Endothelial cell of umbilical vein (primary cell): ENCODE results near the gene GZF1. TPM values are rescaled to one million over a fixed set of nuclear protein-coding genes. Genes with fewer than 3 reads are reported as not detected.

ENCODE experiments used
- BruUV-seq: library from RNA; stranded (reverse); fragments of 400-500 nt; replicated peaks from 2 replicates; lab custom pipeline; 2021; lab: Mats Ljungman, UMichigan
- CTCF ChIA-PET: fragments of 300-600, 350-600 bp; sonication (Branson Sonifier 250); formaldehyde crosslinking; loops from one replicate; lab custom pipeline; 2021; ENCODE audit warnings: antibody characterized with exemption, inconsistent platforms; lab: Charles Lee
- POLR2A ChIA-PET: fragments of 300-600, 350-600 bp; sonication (Branson Sonifier 250); formaldehyde crosslinking; loops from one replicate; lab custom pipeline; 2021; ENCODE audit warnings: antibody characterized with exemption, inconsistent platforms; lab: Charles Lee
- DNase-seq: peaks from one replicate; pipeline ENCODE4 v3.0.0-alpha.2; 2011; ENCODE audit warnings: low read depth, low spot score
- FAIRE-seq: peaks from 2 replicates; lab custom pipeline; 2011; peaks lifted over from hg19 to GRCh38; lab: Jason Lieb, UNC
- H2AFZ ChIP-seq: 2 replicates; pipeline ENCODE4 v1.6.0; 2012; ENCODE audit warnings: low read depth, low read length, control low read depth, inconsistent platforms
- H3K27ac ChIP-seq: 2 replicates; pipeline ENCODE4 v1.5.1; 2011; ENCODE audit warnings: low read depth, mild to moderate bottlenecking, control low read depth, low read length, moderate library complexity; ENCODE audit not compliant: insufficient read depth
- H3K27me3 ChIP-seq, 2 experiments: 2 replicates each; pipeline versions ENCODE4 v1.6.0 to v1.6.1; 2011; ENCODE audit warnings: low read length in 2 of 2, mixed read lengths in 1 of 2; ENCODE audit not compliant: control insufficient read depth in 2 of 2, insufficient read depth in 2 of 2
- H3K36me3 ChIP-seq, 2 experiments: 2 replicates in 1 of 2; 3 replicates in 1 of 2; pipeline ENCODE4 v1.5.1; 2011; ENCODE audit warnings: low read length in 2 of 2, mild to moderate bottlenecking in 1 of 2, moderate library complexity in 1 of 2; ENCODE audit not compliant: control insufficient read depth in 2 of 2, insufficient read depth in 2 of 2; ENCODE audit errors: extremely low read depth in 1 of 2
- H3K4me1 ChIP-seq: 3 replicates; pipeline ENCODE4 v1.5.1; 2011; ENCODE audit warnings: mild to moderate bottlenecking, low read length; ENCODE audit not compliant: control insufficient read depth, insufficient read depth; ENCODE audit errors: extremely low read depth
- H3K4me2 ChIP-seq: 2 replicates; pipeline ENCODE4 v1.6.1; 2011; ENCODE audit warnings: low read length, control low read depth, mixed read lengths; ENCODE audit not compliant: insufficient read depth
- H3K4me3 ChIP-seq, 3 experiments: fragments of 200-600 bp in 1 of 3; sonication (generic), shearing (Covaris generic) in 1 of 3; replicated peaks in 1 of 3; 2 replicates each; pipeline ENCODE4 v1.5.1; 2011 to 2016; ENCODE audit warnings: control low read depth in 3 of 3, low read length in 3 of 3, mild to moderate bottlenecking in 2 of 3, inconsistent platforms in 1 of 3, low read depth in 1 of 3, moderate library complexity in 1 of 3; ENCODE audit not compliant: insufficient read depth in 1 of 3
- H3K79me2 ChIP-seq: 2 replicates; pipeline ENCODE4 v1.6.0; 2012; ENCODE audit warnings: low read length, inconsistent platforms; ENCODE audit not compliant: control insufficient read depth, insufficient read depth
- H3K9ac ChIP-seq: replicated peaks from 2 replicates; pipeline ENCODE3; 2011; ENCODE audit warnings: low read length, control low read depth; ENCODE audit not compliant: insufficient read depth; ENCODE audit errors: extremely low read depth
- H3K9me1 ChIP-seq: replicated peaks from 3 replicates; pipeline ENCODE4 v1.6.0; 2011; ENCODE audit warnings: mild to moderate bottlenecking, low read length; ENCODE audit not compliant: control insufficient read depth, insufficient read depth; ENCODE audit errors: extremely low read depth
- H3K9me3 ChIP-seq: replicated peaks from 2 replicates; pipeline ENCODE4 v1.5.1; 2012; ENCODE audit warnings: low read length, inconsistent platforms; ENCODE audit not compliant: control insufficient read depth, insufficient read depth
- H4K20me1 ChIP-seq: replicated peaks from 2 replicates; pipeline ENCODE3; 2011; ENCODE audit warnings: mild to moderate bottlenecking, low read length; ENCODE audit not compliant: control insufficient read depth, insufficient read depth; ENCODE audit errors: extremely low read depth
- CTCF ChIP-seq, 2 donors: IDR thresholded peaks; 1 replicate in 1 of 2; 2 replicates in 1 of 2; pipeline ENCODE4 v1.5.1; 2011; ENCODE audit warnings: low read length in 2 of 2, mild to moderate bottlenecking in 2 of 2, moderate library complexity in 2 of 2, control low read depth in 1 of 2, inconsistent platforms in 1 of 2, low read depth in 1 of 2; ENCODE audit not compliant: insufficient read depth in 1 of 2; ENCODE audit errors: extremely low read depth in 1 of 2
- EZH2 ChIP-seq: IDR thresholded peaks from 2 replicates; pipeline ENCODE4 v1.6.1; 2012; ENCODE audit warnings: borderline replicate concordance, low read depth, mild to moderate bottlenecking, moderate library complexity, low read length, inconsistent platforms; ENCODE audit not compliant: severe bottlenecking
- FOS ChIP-seq: IDR thresholded peaks from 2 replicates; pipeline ENCODE4 v1.6.1; 2011; ENCODE audit warnings: mild to moderate bottlenecking, low read length, moderate library complexity, borderline replicate concordance; ENCODE audit not compliant: insufficient read depth
- GATA2 ChIP-seq: IDR thresholded peaks from 2 replicates; pipeline ENCODE4 v1.7.0; 2011; ENCODE audit warnings: low read depth, mild to moderate bottlenecking, moderate library complexity, mixed read lengths, low read length; ENCODE audit not compliant: insufficient read length, insufficient read depth
- JUN ChIP-seq: IDR thresholded peaks from 2 replicates; pipeline ENCODE4 v1.6.1; 2011; ENCODE audit warnings: borderline replicate concordance, low read depth; ENCODE audit not compliant: insufficient read length, insufficient read depth
- MAX ChIP-seq: IDR thresholded peaks from 2 replicates; pipeline ENCODE4 v1.6.1; 2011; ENCODE audit not compliant: insufficient read depth, insufficient read length
- MYC ChIP-seq: IDR thresholded peaks from one replicate; pipeline ENCODE4 v1.6.1; 2011; ENCODE audit warnings: mild to moderate bottlenecking, low read depth, low read length
- POLR2A ChIP-seq: IDR thresholded peaks from 2 replicates; pipeline ENCODE4 v1.6.1; 2012; ENCODE audit warnings: low read depth, mild to moderate bottlenecking, control low read depth, low read length
- POLR2AphosphoS5 ChIP-seq: IDR thresholded peaks from 2 replicates; pipeline ENCODE4 v1.6.1; 2012; ENCODE audit warnings: low read depth, mild to moderate bottlenecking, control low read depth, low read length, moderate library complexity; ENCODE audit not compliant: insufficient read depth
- dilution Hi-C: fragments of 300-500 bp; cut with MboI; formaldehyde crosslinking; loops from one replicate; pipeline ENCODE4 v1.15.0; 2019; ENCODE audit warnings: low sequenced_read_pairs; ENCODE audit not compliant: extremely low pct_ligation_motif_present
- intact Hi-C: fragments of 100-400 bp; cut with micrococcal nuclease; formaldehyde crosslinking; loops from one replicate; pipeline ENCODE4 v1.10.0; 2022
- polyA plus RNA-seq, 4 experiments: library from polyadenylated mRNA; depleted of rRNA in 3 of 4; stranded (reverse) in 3 of 4; unstranded in 1 of 4; fragments of >200 nt; gene quantifications; 2 replicates each; pipeline versions ENCODE4 v1.2.1 to v1.2.3, GENCODE V29; 2011 to 2012; ENCODE audit warnings: missing spikeins in 1 of 4
- total RNA-seq: library from RNA; stranded (reverse); gene quantifications from 2 replicates; pipeline ENCODE4 v1.2.3, GENCODE V29; 2021

GZF1 gene
- total and polyA plus RNA-seq, 2 donors (not counting 3 experiments of a cell fraction or from before 2014, with no cell fraction given): 9.7 to 10.0 TPM

DNA sequence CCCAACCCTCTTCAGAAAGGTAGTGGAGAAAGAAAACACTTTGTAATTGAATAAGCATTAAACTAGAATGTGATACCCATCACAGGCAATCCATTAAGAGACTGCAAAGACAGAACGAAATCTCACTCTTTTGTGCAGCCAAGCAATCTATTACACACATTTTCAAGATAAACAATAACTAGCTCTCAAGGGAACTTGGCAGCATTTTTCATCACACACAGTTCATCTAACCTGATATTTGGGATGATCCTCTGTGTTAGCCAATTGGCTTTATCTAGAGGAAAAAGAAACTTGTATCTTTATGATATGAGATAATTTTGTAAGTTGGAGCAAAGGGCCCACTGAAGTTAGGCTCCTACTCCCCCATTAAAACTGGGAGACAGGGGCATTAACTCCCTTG, 1.5 kb upstream of the GZF1 start:
- POLR2A ChIA-PET: interaction anchor here (1.4 kb wide), 1 partner anchor 8 kb away, joined by 4 read pairs; no protein-coding TSS in a partner anchor
- CTCF ChIA-PET: interaction anchor here (1.1 to 3.3 kb wide), 2 partner anchors 10 to 61 kb away, joined by 3 to 40 read pairs; partner anchors contain the start of genes NAPB and NXT1

More for the DNA sequence above, 1.5 kb upstream of the GZF1 start:
- Histone ChIP-seq H3K9ac (peak overlapping the region; percentile 96), H3K9me1 (no peaks in the 10 kb centered on the region), H3K4me1 (peaks cover 32% of the 10 kb centered on the region), H2AFZ (no peak overlapping the region), H3K79me2 (peaks cover 30% of the 10 kb centered on the region), H3K27ac (peak overlapping the region; percentile 90), H3K4me3 (no peak overlapping the region), H3K9me3 (no peaks in the 10 kb centered on the region), H3K4me2 (no peak overlapping the region), H3K36me3 (peaks cover 8 to 12% of the 10 kb centered on the region in 2 experiments), H4K20me1 (no peaks in the 10 kb centered on the region), H3K27me3 (no peaks in the 10 kb centered on the region)
- DNase-seq (no peak), FAIRE-seq (no peak)
- no TSS peak for BruUV-seq
- dilution Hi-C loops (no loop called here), intact Hi-C loops (loop anchor here (5.0 to 10.0 kb wide), 2 partner anchors 277 to 744 kb away; partner anchors contain the start of gene CST3)
- TF ChIP-seq CTCF (IDR thresholded peaks at IDR 0.05; ENCODE audit: extremely low read depth in 1 of 2, insufficient read depth in 1 of 2, low read depth in 1 of 2, low read length in 2 of 2) (no peak), EZH2 (no peak), MYC (no peak), POLR2A (no peak), JUN (no peak), GATA2 (no peak), FOS (no peak), POLR2AphosphoS5 (no peak), MAX (no peak)
